Measurements from ENCODE around the gene YJEFN3.

GRCh38 chr19:19487950-19488874, 40.5 kb upstream of the YJEFN3 start:
- no peak for TF ChIP-seq CTCF (IDR thresholded peaks at IDR 0.05; ENCODE audit: extremely low read depth in 1 of 2, insufficient read depth in 1 of 2, low read depth in 1 of 2, low read length in 2 of 2)
- TF ChIP-seq EZH2 (IDR thresholded peaks at IDR 0.05; ENCODE audit: borderline replicate concordance, low read depth, low read length, severe bottlenecking): no peak
- TF ChIP-seq GATA2 (IDR thresholded peaks at IDR 0.05; ENCODE audit: insufficient read depth, insufficient read length, low read depth, low read length): peak; percentile 54
- no peak for TF ChIP-seq POLR2A (IDR thresholded peaks at IDR 0.05; ENCODE audit: low read depth, low read length)
- TF ChIP-seq JUN (IDR thresholded peaks at IDR 0.05; ENCODE audit: borderline replicate concordance, insufficient read depth, insufficient read length, low read depth): no peak
- TF ChIP-seq POLR2AphosphoS5 (IDR thresholded peaks at IDR 0.05; ENCODE audit: insufficient read depth, low read depth, low read length): no peak
- no peak for TF ChIP-seq FOS (IDR thresholded peaks at IDR 0.05; ENCODE audit: borderline replicate concordance, insufficient read depth, low read length)
- TF ChIP-seq MYC (IDR thresholded peaks at IDR 0.05; ENCODE audit: low read depth, low read length): no peak
